ENCODE data around the gene PIAS1.
"Not testable (repeated sequence)": the region's sequence is repeated elsewhere in the genome, so short reads cannot be mapped to it uniquely, and the experiment has no call there.

PIAS1 gene

DNA sequence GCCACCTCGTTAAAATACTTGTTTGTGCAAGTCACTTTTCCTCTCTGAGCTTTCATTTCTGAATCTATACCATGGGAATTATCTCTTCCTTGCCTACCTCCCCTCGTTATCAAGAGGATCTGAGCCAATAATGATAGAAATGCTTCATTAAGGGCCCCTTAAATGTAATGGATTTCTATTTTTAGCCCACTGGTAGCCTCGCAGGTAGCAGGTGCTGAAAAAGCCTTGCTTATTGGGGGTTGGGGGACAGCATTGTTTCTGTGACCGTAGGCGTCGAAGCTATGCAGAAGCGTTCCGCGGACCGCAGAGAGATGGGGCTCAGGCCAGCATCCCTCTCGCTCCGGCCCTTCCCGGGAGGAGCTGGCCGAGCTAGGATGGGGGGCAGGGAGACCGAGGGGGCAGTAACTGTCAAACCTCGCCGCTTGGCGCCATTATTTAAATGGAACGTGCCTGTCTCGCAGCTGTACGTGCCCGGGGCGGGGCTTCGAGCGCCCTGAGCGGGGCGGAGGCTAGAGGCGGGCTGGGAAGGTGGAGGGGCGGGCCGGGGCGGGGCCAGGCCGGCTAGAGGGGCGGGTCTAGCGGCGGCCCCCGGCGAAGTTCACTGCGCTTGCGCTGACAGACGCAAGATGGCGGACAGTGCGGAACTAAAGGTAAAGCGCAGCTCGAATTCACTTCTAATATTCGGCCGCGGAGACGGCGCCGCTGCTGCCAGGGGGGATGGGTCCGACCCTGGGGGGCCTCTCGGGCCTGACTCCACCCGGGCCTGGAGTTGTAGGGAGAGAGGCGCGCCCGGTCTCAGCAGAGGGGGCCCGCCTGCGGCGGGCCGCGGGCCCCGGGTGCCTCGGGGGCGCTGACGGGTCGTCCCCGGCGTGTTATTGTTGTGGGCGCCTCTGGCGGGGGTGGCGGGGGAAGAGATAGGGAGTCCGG lies at the start of gene PIAS1:
TSS of gene PIAS1 (plus strand) at position 615 of the 927 bp plus-strand sequence. CDS start at position 627, 12 bp downstream.
- peak; percentile 98 for DNase-seq (ENCODE audit: extremely low spot score)
- ChIA-PET POLR2A (interaction anchor here (0.8 to 1.0 kb wide), 2 partner anchors 62 to 213 kb away, joined by 4 to 6 read pairs; no protein-coding TSS in a partner anchor), CTCF (interaction anchor here (1.1 to 1.8 kb wide), 6 partner anchors 10 to 191 kb away, joined by 3 to 10 read pairs (median 4); no protein-coding TSS in a partner anchor)
- TF ChIP-seq, protein P1, sequence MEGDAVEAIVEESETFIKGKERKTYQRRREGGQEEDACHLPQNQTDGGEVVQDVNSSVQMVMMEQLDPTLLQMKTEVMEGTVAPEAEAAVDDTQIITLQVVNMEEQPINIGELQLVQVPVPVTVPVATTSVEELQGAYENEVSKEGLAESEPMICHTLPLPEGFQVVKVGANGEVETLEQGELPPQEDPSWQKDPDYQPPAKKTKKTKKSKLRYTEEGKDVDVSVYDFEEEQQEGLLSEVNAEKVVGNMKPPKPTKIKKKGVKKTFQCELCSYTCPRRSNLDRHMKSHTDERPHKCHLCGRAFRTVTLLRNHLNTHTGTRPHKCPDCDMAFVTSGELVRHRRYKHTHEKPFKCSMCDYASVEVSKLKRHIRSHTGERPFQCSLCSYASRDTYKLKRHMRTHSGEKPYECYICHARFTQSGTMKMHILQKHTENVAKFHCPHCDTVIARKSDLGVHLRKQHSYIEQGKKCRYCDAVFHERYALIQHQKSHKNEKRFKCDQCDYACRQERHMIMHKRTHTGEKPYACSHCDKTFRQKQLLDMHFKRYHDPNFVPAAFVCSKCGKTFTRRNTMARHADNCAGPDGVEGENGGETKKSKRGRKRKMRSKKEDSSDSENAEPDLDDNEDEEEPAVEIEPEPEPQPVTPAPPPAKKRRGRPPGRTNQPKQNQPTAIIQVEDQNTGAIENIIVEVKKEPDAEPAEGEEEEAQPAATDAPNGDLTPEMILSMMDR (IDR thresholded peaks at IDR 0.05; ENCODE audit: control extremely low read depth, extremely low read depth, low read depth, missing control alignments) = no peak

DNA sequence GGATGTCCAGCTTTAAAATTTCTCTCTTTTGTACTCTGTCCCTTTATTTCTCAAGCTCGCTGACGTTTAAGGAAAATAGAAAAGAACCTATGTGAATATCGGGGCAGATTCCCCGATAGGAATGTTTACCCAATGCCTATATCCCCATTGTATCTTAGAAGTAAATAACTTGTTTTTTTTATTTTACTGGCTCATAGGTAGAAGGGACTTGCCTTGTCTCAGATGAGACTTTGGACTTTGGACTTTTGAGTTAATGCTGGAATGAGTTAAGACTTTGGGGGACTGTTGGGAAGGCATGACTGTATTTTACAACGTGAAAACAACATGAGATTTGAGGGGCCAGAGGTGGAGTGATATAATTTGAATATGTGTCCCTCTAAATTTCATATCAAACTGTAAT lies 46.5 kb upstream of the PIAS1 start:
- DNase-seq (ENCODE audit: extremely low spot score); POLR2A ChIA-PET; CTCF ChIA-PET: not testable (repeated sequence)

DNA sequence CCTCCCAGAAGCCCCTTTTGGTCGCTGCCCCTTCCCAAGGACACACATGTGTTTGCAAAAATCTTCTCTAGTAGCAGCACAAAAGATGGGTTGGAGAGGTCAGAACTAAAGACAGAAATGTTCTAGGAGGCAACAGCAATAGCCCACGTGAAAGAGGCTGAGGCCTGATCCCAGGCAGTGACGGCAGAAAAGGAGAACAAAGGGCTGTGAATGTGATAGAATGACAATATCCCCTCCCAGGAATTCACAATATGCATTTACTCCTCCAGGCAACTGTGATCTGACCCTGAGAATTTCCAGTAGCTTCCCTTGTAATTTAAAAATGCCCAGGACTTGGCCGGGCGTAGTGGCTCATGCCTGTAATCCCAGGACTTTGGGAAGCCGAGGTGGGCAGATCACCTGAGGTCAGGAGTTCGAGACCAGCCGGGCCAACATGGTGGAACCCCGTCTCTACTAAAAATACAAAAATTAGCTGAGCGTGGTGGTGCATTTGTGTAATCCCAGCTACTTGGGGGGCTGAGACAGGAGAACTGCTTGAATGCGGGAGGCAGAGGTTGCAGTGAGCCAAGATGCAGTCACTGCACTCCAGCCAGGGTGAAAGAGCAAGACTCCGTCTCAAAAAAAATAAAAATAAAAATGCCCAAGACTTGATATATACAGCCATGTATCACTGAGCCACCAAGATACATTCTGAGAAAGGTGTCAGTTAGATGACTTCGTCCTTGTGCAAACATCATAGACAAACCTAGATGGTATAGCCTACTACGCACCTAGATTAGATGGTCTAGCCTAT lies 43.6 kb upstream of the PIAS1 start:
- ChIA-PET POLR2A (no interaction called here), CTCF (no interaction called here)
- no peak for DNase-seq (ENCODE audit: extremely low spot score)
- TF ChIP-seq, protein P1 (IDR thresholded peaks at IDR 0.05; ENCODE audit: control extremely low read depth, extremely low read depth, low read depth, missing control alignments) = no peak

DNA sequence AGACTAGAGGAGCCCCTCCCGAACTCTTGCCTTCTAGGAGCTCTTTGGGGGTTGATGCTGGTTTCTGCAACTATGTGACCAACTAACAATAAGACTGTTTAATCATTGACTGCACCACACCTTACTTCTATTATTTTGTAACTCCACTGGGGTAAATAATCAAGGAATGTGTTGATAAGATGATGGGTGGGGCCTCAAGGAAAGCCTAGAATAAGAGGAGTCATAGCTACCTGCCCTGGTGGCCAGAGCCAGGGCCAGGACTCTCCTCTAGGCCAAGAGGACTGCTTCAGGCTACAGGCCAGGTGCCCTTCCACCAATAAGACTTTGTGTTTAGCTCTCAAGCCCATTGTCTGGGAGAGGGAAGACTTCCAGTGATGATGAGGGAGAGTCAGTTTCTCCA lies 41.2 kb upstream of the PIAS1 start:
- ChIA-PET CTCF (interaction anchor here (1.6 to 2.3 kb wide), 2 partner anchors 14 to 17 kb away, joined by 3 to 6 read pairs; no protein-coding TSS in a partner anchor), POLR2A (no interaction called here)
- no peak for DNase-seq (ENCODE audit: extremely low spot score)
- TF ChIP-seq, protein P1 (IDR thresholded peaks at IDR 0.05; ENCODE audit: control extremely low read depth, extremely low read depth, low read depth, missing control alignments) = no peak

DNA sequence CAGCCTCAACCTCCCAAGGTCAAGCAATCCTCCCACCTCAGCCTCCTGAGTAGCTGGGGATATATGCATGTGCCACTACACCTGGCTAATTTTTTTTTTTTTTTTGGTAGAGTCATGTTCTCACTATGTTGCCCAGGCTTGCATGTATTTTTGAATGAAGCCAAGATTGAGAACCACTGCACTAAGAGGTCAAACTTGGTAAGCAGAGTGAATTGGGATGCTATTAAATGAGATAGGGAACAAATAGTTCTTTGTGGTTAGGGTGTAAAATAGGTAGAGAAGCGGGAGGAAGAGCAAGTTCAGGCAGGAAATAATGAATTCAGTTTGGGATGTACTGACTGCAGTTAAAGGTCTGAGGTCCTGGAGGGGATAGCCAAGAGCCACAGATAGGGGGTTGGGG lies 39.9 kb upstream of the PIAS1 start:
- ChIA-PET CTCF (interaction anchor here (1.6 to 2.3 kb wide), 2 partner anchors 16 to 17 kb away, joined by 3 to 6 read pairs; no protein-coding TSS in a partner anchor), POLR2A (no interaction called here)
- TF ChIP-seq, protein P1 (IDR thresholded peaks at IDR 0.05; ENCODE audit: control extremely low read depth, extremely low read depth, low read depth, missing control alignments) = no peak
- no peak for DNase-seq (ENCODE audit: extremely low spot score)

DNA sequence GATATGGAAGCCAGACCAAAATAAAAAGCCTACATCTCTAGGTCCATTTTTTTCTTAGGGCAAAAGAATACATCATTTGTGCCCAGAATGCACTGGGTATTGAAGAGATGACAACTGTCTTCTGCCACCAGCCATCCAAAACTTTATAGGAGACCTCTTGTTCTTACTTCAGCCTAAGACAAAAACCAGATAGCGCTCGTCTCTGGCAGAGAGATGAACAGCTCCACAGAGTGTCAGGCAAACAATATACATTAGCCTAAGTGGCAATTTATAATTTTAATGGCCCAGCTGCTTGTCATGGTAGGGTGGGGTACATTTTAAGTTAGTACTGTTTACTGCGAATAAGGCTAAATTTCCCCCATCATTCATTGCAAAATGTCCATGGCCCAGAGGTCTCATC lies 38.9 kb upstream of the PIAS1 start:
- no peak for DNase-seq (ENCODE audit: extremely low spot score)
- POLR2A ChIA-PET = no interaction called here
- CTCF ChIA-PET = interaction anchor here (0.9 to 1.6 kb wide), 2 partner anchors 12 to 16 kb away, joined by 3 read pairs; no protein-coding TSS in a partner anchor
- TF ChIP-seq, protein P1 (IDR thresholded peaks at IDR 0.05; ENCODE audit: control extremely low read depth, extremely low read depth, low read depth, missing control alignments) = no peak

Data from GM10248 (cell line).